ENCODE measurements around the gene FAM174C.

DNA sequence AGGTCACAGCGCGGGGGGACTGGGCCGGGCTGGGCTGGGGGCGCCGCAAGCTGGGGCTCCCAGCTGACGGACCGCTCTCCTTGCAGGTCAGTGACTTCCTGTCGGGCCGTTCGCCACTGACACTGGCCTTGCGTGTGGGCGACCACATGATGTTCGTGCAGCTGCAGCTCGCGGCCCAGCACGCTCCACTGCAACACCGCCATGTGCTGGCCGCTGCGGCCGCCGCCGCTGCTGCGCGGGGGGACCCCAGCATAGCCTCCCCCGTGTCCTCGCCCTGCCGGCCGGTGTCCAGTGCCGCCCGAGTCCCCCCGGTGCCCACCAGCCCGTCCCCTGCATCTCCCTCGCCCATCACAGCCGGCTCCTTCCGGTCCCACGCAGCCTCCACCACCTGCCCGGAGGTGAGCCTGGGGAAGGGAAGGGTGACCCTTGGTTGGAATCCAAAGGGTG is 21.2 kb upstream of the FAM174C start:
- TF ChIP-seq, protein P1, sequence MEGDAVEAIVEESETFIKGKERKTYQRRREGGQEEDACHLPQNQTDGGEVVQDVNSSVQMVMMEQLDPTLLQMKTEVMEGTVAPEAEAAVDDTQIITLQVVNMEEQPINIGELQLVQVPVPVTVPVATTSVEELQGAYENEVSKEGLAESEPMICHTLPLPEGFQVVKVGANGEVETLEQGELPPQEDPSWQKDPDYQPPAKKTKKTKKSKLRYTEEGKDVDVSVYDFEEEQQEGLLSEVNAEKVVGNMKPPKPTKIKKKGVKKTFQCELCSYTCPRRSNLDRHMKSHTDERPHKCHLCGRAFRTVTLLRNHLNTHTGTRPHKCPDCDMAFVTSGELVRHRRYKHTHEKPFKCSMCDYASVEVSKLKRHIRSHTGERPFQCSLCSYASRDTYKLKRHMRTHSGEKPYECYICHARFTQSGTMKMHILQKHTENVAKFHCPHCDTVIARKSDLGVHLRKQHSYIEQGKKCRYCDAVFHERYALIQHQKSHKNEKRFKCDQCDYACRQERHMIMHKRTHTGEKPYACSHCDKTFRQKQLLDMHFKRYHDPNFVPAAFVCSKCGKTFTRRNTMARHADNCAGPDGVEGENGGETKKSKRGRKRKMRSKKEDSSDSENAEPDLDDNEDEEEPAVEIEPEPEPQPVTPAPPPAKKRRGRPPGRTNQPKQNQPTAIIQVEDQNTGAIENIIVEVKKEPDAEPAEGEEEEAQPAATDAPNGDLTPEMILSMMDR (IDR thresholded peaks at IDR 0.05), result no peak
- TF ChIP-seq EP300 (IDR thresholded peaks at IDR 0.05) (no peak), POLR2AphosphoS5 (IDR thresholded peaks at IDR 0.05) (peak; percentile 13 to 27 (median 25)), POLR2A (IDR thresholded peaks at IDR 0.05) (no peak)
